GM23248 (cell line): Measurements from ENCODE around the gene RGPD5.
"Not testable (repeated sequence)": the region's sequence is repeated elsewhere in the genome, so short reads cannot be mapped to it uniquely, and the experiment has no call there.

Experiments
- EZH2 ChIP-seq: fragments of 200-600 bp; sonication (generic); IDR thresholded peaks from 2 replicates; pipeline ENCODE4 v1.6.1; 2018; ENCODE audit warnings: antibody characterized with exemption, mild to moderate bottlenecking; ENCODE audit not compliant: insufficient read depth, poor library complexity, severe bottlenecking
- EZH2phosphoT487 ChIP-seq: fragments of 200-600 bp; sonication (generic); IDR thresholded peaks from 2 replicates; pipeline ENCODE4 v1.6.1; 2018; ENCODE audit warnings: antibody characterized with exemption, moderate library complexity, mild to moderate bottlenecking, low read depth; ENCODE audit not compliant: insufficient read depth

DNA sequence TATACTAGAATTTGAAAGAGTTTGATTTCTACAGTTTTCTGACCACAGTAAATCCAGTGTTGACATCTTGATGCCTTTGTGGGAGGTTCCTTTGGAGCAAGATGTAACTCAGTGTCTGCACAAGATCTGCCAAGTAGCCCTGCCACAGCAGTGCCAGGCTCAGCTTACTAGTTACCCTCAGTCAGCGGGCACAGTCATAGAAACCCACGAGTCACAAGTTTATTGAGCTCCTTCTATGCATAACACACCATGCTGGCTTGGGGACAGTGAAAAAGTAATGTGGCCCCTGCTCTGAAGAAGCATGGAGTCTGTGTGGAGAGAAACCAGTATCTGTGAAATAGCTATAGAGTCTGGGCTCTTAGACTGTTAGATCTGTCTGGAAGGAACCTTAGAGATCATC, 15.0 kb upstream of the RGPD5 start:
- not testable (repeated sequence) for TF ChIP-seq EZH2, EZH2phosphoT487
